Esophagus squamous epithelium (tissue), 4 donors: ENCODE measurements around the gene BIRC6.

Source experiments
- CTCF ChIP-seq, 6 experiments: fragments of 450-650 bp in 4 of 6; fragments of 200-600 bp in 2 of 6; sonication (generic) in 2 of 6; IDR thresholded peaks; one replicate each; pipeline ENCODE4 v1.5.1; 2016 to 2019; ENCODE audit warnings: antibody characterized with exemption in 6 of 6, mild to moderate bottlenecking in 4 of 6, moderate library complexity in 4 of 6
- POLR2A ChIP-seq, 4 donors: fragments of 450-650 bp; IDR thresholded peaks; one replicate each; pipeline ENCODE4 v1.6.1; 2017; ENCODE audit warnings: antibody characterized with exemption in 4 of 4, mild to moderate bottlenecking in 4 of 4, moderate library complexity in 3 of 4

GRCh38 chr2:32624812-32625211, 268.0 kb downstream of the BIRC6 start:
- TF ChIP-seq CTCF (IDR thresholded peaks at IDR 0.05): no peak
- TF ChIP-seq POLR2A (IDR thresholded peaks at IDR 0.05): no peak
